HCT116 (cell line): Measurements from ENCODE around the gene OTOG. TPM values are rescaled to one million over a fixed set of nuclear protein-coding genes. Genes with fewer than 3 reads are reported as not detected.

ENCODE experiments used
- ATAC-seq: fragments of 200-7000 bp; cut with Tn5 transposase; 2 replicates; pipeline ENCODE4 v1.9.1; 2020; ENCODE audit warnings: mild to moderate bottlenecking, moderate library complexity
- BruUV-seq: library from RNA; stranded (reverse); fragments of 400-500 nt; replicated peaks from 2 replicates; lab custom pipeline; 2021; lab: Mats Ljungman, UMichigan
- CTCF ChIA-PET: fragments of 300-600 bp; sonication (Branson Sonifier 250); formaldehyde crosslinking; loops from one replicate; lab custom pipeline; 2021; ENCODE audit warnings: antibody characterized with exemption; lab: Charles Lee
- POLR2A ChIA-PET: fragments of 300-600, 350-600 bp; sonication (Branson Sonifier 250); formaldehyde crosslinking; loops from one replicate; lab custom pipeline; 2021; ENCODE audit warnings: antibody characterized with exemption; lab: Charles Lee
- RAD21 ChIA-PET, 2 experiments: fragments of 300-600 bp; sonication (Branson Sonifier 250); formaldehyde crosslinking; loops; one replicate each; lab custom pipeline; 2023; ENCODE audit warnings: low total read pairs in 2 of 2; ENCODE audit not compliant: uncharacterized antibody in 2 of 2, unreplicated experiment in 2 of 2, low non-redundant PET in 1 of 2; lab: Charles Lee
- DNase-seq: peaks from one replicate; pipeline ENCODE4 v3.0.0-alpha.2; 2010; ENCODE audit warnings: low read depth, low spot score
- H2AFZ ChIP-seq: fragments of 200-600 bp; shearing (Covaris generic), sonication (generic); 2 replicates; pipeline ENCODE4 v1.6.1; 2017; ENCODE audit warnings: low read depth, mixed run types, mixed read lengths, antibody characterized with exemption, low read length; ENCODE audit not compliant: poor library complexity, severe bottlenecking
- H3K27ac ChIP-seq: 2 replicates; pipeline ENCODE4 v1.5.1; 2012; ENCODE audit warnings: low read depth, low read length
- H3K27me3 ChIP-seq: fragments of 200-600 bp; sonication (generic); 2 replicates; pipeline ENCODE4 v1.6.1; 2016; ENCODE audit warnings: mixed run types, low read length, mixed read lengths; ENCODE audit not compliant: insufficient read depth
- H3K36me3 ChIP-seq, 2 experiments: fragments of 200-500 bp in 1 of 2; fragments of 200-600 bp in 1 of 2; sonication (Bioruptor generic) in 1 of 2; sonication (generic) in 1 of 2; 2 replicates each; pipeline versions ENCODE4 v1.5.1 to v1.6.1; 2014 to 2016; ENCODE audit warnings: low read length in 2 of 2, inconsistent platforms in 1 of 2, mixed read lengths in 1 of 2, mixed run types in 1 of 2; ENCODE audit not compliant: insufficient read depth in 2 of 2, control insufficient read depth in 1 of 2
- H3K4me1 ChIP-seq, 2 experiments: fragments of 200-600 bp in 1 of 2; sonication (generic) in 1 of 2; 2 replicates each; pipeline versions ENCODE4 v1.5.1 to v1.6.1; 2012 to 2017; ENCODE audit warnings: low read length in 2 of 2, inconsistent platforms in 1 of 2, mild to moderate bottlenecking in 1 of 2, mixed read lengths in 1 of 2, mixed run types in 1 of 2, moderate library complexity in 1 of 2; ENCODE audit not compliant: insufficient read depth in 2 of 2, control insufficient read depth in 1 of 2
- H3K4me2 ChIP-seq: fragments of 200-600 bp; sonication (generic); 2 replicates; pipeline ENCODE4 v1.6.1; 2017; ENCODE audit warnings: mixed run types, low read length, mixed read lengths
- H3K4me3 ChIP-seq, 2 experiments: fragments of 200-600 bp in 1 of 2; sonication (generic) in 1 of 2; replicated peaks in 1 of 2; 2 replicates each; pipeline ENCODE4 v1.5.1; 2011 to 2016; ENCODE audit warnings: low read length in 2 of 2, control low read depth in 1 of 2, low read depth in 1 of 2, mild to moderate bottlenecking in 1 of 2, mixed read lengths in 1 of 2, mixed run types in 1 of 2
- H3K79me2 ChIP-seq: fragments of 200-600 bp; sonication (generic); 2 replicates; pipeline ENCODE4 v1.6.1; 2017; ENCODE audit warnings: mild to moderate bottlenecking, mixed run types, low read length, moderate library complexity, mixed read lengths; ENCODE audit not compliant: insufficient read depth
- H3K9ac ChIP-seq: fragments of 200-600 bp; sonication (generic); 2 replicates; pipeline ENCODE4 v1.6.1; 2016; ENCODE audit warnings: low read length, mixed read lengths
- H3K9me2 ChIP-seq: fragments of 200-600 bp; sonication (generic), shearing (Covaris generic); 2 replicates; pipeline ENCODE4 v1.6.1; 2017; ENCODE audit warnings: mixed run types, mild to moderate bottlenecking, moderate library complexity; ENCODE audit not compliant: insufficient read depth
- H3K9me3 ChIP-seq, 2 experiments: fragments of 200-500 bp in 1 of 2; fragments of 200-600 bp in 1 of 2; sonication (Bioruptor generic) in 1 of 2; sonication (generic) in 1 of 2; 2 replicates each; pipeline ENCODE4 v1.6.1; 2014 to 2017; ENCODE audit warnings: low read length in 2 of 2, mixed read lengths in 2 of 2, inconsistent platforms in 1 of 2, low read depth in 1 of 2, mild to moderate bottlenecking in 1 of 2, mixed run types in 1 of 2, moderate library complexity in 1 of 2; ENCODE audit not compliant: control insufficient read depth in 1 of 2, insufficient read depth in 1 of 2
- H4K20me1 ChIP-seq: fragments of 200-600 bp; sonication (generic), shearing (Covaris generic); 2 replicates; pipeline ENCODE4 v1.6.1; 2017; ENCODE audit warnings: mixed run types, mild to moderate bottlenecking, moderate library complexity; ENCODE audit not compliant: insufficient read depth
- CEBPB ChIP-seq: IDR thresholded peaks from 2 replicates; pipeline ENCODE4 v1.6.1; 2012; ENCODE audit warnings: low read depth
- ELF1 ChIP-seq: IDR thresholded peaks from 2 replicates; pipeline ENCODE4 v1.6.1; 2012; ENCODE audit warnings: low read depth, borderline replicate concordance
- EZH2phosphoT487 ChIP-seq: fragments of 200-600 bp; IDR thresholded peaks from 2 replicates; pipeline ENCODE4 v1.6.1; 2018; ENCODE audit warnings: antibody characterized with exemption, borderline replicate concordance
- JUND ChIP-seq: IDR thresholded peaks from 2 replicates; pipeline ENCODE4 v1.6.1; 2012
- RAD21 ChIP-seq: IDR thresholded peaks from 2 replicates; pipeline ENCODE4 v1.6.1; 2012; ENCODE audit warnings: low read depth, mild to moderate bottlenecking
- REST ChIP-seq: IDR thresholded peaks from 2 replicates; pipeline ENCODE4 v1.6.1; 2012; ENCODE audit warnings: low read depth
- YY1 ChIP-seq: IDR thresholded peaks from 2 replicates; pipeline ENCODE4 v1.6.1; 2011; ENCODE audit warnings: low read length, low read depth, moderate library complexity, mild to moderate bottlenecking; ENCODE audit not compliant: insufficient replicate concordance; ENCODE audit errors: extremely low read depth
- ZBTB33 ChIP-seq: IDR thresholded peaks from 2 replicates; pipeline ENCODE4 v1.6.1; 2011; ENCODE audit warnings: mild to moderate bottlenecking, low read length, moderate library complexity; ENCODE audit not compliant: insufficient replicate concordance; ENCODE audit errors: extremely low read depth
- ZFX ChIP-seq: fragments of 450-650 bp; IDR thresholded peaks from 2 replicates; pipeline ENCODE4 v1.6.1; 2017
- ZNF274 ChIP-seq: fragments of 200-500 bp; sonication (Bioruptor generic); IDR thresholded peaks from 2 replicates; pipeline ENCODE4 v1.6.1; 2014; ENCODE audit warnings: mild to moderate bottlenecking, low read depth, low read length, inconsistent platforms
- intact Hi-C: fragments of 100-400 bp; cut with micrococcal nuclease; formaldehyde crosslinking; loops from 2 replicates; pipeline ENCODE4 v1.10.0; 2022
- total RNA-seq: library from RNA; stranded (reverse); gene quantifications from one replicate; pipeline ENCODE4 v1.2.1, GENCODE V29; 2021; ENCODE audit not compliant: unreplicated experiment
- TF ChIP-seq, protein P1 (sequence below), 3 experiments: fragments of 200-600 bp in 1 of 3; sonication (generic) in 1 of 3; IDR thresholded peaks in 2 of 3; conservative IDR thresholded peaks in 1 of 3; 2 replicates each; pipeline ENCODE4 v1.5.1; 2012 to 2017; ENCODE audit warnings: low read depth in 2 of 3, low read length in 2 of 3, antibody characterized with exemption in 1 of 3, borderline replicate concordance in 1 of 3, control low read depth in 1 of 3, mild to moderate bottlenecking in 1 of 3, mixed read lengths in 1 of 3, mixed run types in 1 of 3, moderate library complexity in 1 of 3; ENCODE audit not compliant: insufficient read depth in 1 of 3
- TF ChIP-seq, protein P2 (sequence below): IDR thresholded peaks from 2 replicates; pipeline ENCODE4 v1.6.1; 2012
- TF ChIP-seq, protein P3 (sequence below): IDR thresholded peaks from 2 replicates; pipeline ENCODE4 v1.6.1; 2012

The OTOG gene
- total RNA-seq, 1 experiment from 2014 or later, result 0.07 TPM

DNA sequence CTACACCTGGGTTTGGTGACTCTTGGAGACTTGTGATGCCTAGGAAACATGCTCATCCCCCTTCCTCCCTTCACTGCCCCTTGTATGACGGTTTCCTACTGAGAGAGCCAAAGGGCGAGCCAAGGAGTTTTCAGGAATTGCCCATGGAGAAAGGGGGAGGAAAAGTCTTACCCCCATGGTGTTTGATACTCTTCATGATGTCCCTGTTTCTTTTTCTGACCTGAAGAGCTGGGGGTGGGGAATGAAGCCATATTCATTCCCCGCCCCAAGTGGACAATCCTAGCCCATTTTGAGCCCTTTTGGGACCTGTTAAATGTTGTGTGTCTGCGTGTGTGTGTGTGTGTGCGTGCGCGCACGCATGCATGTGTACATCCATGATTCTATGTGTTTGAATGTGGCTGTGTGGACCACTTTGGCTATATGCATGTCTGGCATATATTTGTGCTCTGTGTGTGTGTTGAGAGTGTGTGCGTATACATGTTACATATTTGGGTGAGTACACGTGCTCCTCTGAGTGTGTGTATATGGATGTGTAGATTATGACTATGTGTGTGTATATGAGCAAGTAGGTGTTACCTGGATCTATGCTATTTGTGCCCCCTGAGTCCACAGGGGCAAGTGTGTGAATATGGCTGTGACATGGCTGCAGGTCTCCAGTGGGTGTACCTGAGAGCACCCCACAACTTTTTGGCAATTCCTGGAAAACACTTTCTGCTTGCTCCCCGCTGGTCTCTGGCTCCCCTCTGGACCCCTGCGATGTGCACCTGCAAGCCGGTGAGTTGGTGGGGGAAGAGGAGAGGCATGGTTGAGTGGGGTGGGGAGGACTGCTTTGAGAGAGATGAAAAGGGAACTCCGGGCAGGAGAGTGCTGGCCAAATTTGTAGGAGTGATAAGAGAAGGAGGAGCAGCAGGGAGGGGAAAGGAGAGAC is 24.6 kb downstream of the OTOG start (continued):
- TF ChIP-seq, protein P1, sequence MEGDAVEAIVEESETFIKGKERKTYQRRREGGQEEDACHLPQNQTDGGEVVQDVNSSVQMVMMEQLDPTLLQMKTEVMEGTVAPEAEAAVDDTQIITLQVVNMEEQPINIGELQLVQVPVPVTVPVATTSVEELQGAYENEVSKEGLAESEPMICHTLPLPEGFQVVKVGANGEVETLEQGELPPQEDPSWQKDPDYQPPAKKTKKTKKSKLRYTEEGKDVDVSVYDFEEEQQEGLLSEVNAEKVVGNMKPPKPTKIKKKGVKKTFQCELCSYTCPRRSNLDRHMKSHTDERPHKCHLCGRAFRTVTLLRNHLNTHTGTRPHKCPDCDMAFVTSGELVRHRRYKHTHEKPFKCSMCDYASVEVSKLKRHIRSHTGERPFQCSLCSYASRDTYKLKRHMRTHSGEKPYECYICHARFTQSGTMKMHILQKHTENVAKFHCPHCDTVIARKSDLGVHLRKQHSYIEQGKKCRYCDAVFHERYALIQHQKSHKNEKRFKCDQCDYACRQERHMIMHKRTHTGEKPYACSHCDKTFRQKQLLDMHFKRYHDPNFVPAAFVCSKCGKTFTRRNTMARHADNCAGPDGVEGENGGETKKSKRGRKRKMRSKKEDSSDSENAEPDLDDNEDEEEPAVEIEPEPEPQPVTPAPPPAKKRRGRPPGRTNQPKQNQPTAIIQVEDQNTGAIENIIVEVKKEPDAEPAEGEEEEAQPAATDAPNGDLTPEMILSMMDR (IDR thresholded peaks at IDR 0.05 in 2 of 3, conservative IDR thresholded peaks at IDR 0.05 in 1 of 3; ENCODE audit: borderline replicate concordance in 1 of 3, insufficient read depth in 1 of 3, low read depth in 2 of 3, low read length in 2 of 3), result no peak
- no peak for TF ChIP-seq EZH2phosphoT487
- TF ChIP-seq, all 23 proteins: peak for 0

- Histone ChIP-seq H3K4me1 (no peaks in the 10 kb centered on the region), H3K27ac (no peak overlapping the region), H4K20me1 (no peaks in the 10 kb centered on the region), H3K4me2 (no peak overlapping the region), H3K27me3 (no peaks in the 10 kb centered on the region; the same call in 1 of the 2 replicates), H2AFZ (no peak overlapping the region), H3K9me2 (no peaks in the 10 kb centered on the region), H3K9me3 (no peaks in the 10 kb centered on the region), H3K9ac (no peak overlapping the region), H3K36me3 (no peaks in the 10 kb centered on the region), H3K79me2 (no peaks in the 10 kb centered on the region), H3K4me3 (no peak overlapping the region)
- ChIA-PET RAD21 (no interaction called here), POLR2A (no interaction called here), CTCF (no interaction called here)
- intact Hi-C loops, result no loop called here
- BruUV-seq, result no TSS peak
- DNase-seq (no peak), ATAC-seq (no peak)
- TF ChIP-seq ZBTB33 (no peak), CEBPB (no peak), JUND (no peak), REST (no peak), ELF1 (no peak), YY1 (no peak), RAD21 (no peak), ZNF274 (no peak), ZFX (no peak)
- TF ChIP-seq, protein P2, sequence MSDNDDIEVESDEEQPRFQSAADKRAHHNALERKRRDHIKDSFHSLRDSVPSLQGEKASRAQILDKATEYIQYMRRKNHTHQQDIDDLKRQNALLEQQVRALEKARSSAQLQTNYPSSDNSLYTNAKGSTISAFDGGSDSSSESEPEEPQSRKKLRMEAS, result no peak
- TF ChIP-seq, protein P3, sequence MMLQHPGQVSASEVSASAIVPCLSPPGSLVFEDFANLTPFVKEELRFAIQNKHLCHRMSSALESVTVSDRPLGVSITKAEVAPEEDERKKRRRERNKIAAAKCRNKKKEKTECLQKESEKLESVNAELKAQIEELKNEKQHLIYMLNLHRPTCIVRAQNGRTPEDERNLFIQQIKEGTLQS, result no peak
Measured at GRCh38 chr11:17572359-17572690, 25.3 kb downstream of the OTOG start.
